Karpas-422 (cell line): ENCODE measurements around the gene AIP. TPM values are rescaled to one million over a fixed set of nuclear protein-coding genes. Genes with fewer than 3 reads are reported as not detected.
A peak's percentile ranks its signal among the peaks of the same experiment; 100 is the strongest.
"Not testable (repeated sequence)": the region's sequence is repeated elsewhere in the genome, so short reads cannot be mapped to it uniquely, and the experiment has no call there.

Experiments used
- DNase-seq: peaks from one replicate; pipeline ENCODE4 v3.0.0-alpha.2; 2015
- H2AFZ ChIP-seq: fragments of 200-600 bp; sonication (generic); 2 replicates; pipeline ENCODE4 v1.6.1; 2014; ENCODE audit warnings: antibody characterized with exemption, low read length, mixed read lengths
- H3K27ac ChIP-seq: fragments of 200-600 bp; sonication (generic); 2 replicates; pipeline ENCODE4 v1.5.1; 2014; ENCODE audit warnings: mild to moderate bottlenecking, low read length, moderate library complexity
- H3K27me3 ChIP-seq: fragments of 200-600 bp; sonication (generic); 2 replicates; pipeline ENCODE4 v1.6.1; 2014; ENCODE audit warnings: low read length, mixed read lengths
- H3K36me3 ChIP-seq: fragments of 200-600 bp; sonication (generic); 2 replicates; pipeline ENCODE4 v1.6.1; 2014; ENCODE audit warnings: low read length, mixed read lengths; ENCODE audit not compliant: insufficient read depth
- H3K4me1 ChIP-seq: fragments of 200-600 bp; sonication (generic); 2 replicates; pipeline ENCODE4 v1.6.1; 2014; ENCODE audit warnings: mild to moderate bottlenecking, low read length, mixed read lengths
- H3K4me2 ChIP-seq: fragments of 200-600 bp; sonication (generic); 2 replicates; pipeline ENCODE4 v1.6.1; 2014; ENCODE audit warnings: low read length, low read depth, mild to moderate bottlenecking; ENCODE audit not compliant: poor library complexity, severe bottlenecking
- H3K4me3 ChIP-seq: fragments of 200-600 bp; sonication (generic); 2 replicates; pipeline ENCODE4 v1.5.1; 2014; ENCODE audit warnings: mild to moderate bottlenecking, antibody characterized with exemption, low read length, mixed read lengths
- H3K79me2 ChIP-seq: fragments of 200-600 bp; sonication (generic); 2 replicates; pipeline ENCODE4 v1.6.1; 2014; ENCODE audit warnings: mild to moderate bottlenecking, low read length, mixed read lengths
- H3K9ac ChIP-seq: fragments of 200-600 bp; sonication (generic); 2 replicates; pipeline ENCODE4 v1.6.0; 2014; ENCODE audit warnings: low read length
- H3K9me2 ChIP-seq: fragments of 200-600 bp; sonication (generic), shearing (Covaris generic); replicated peaks from 2 replicates; pipeline ENCODE4 v1.6.0; 2014; ENCODE audit warnings: mild to moderate bottlenecking, low read length, moderate library complexity; ENCODE audit not compliant: insufficient read depth
- H3K9me3 ChIP-seq: fragments of 300-700, 200-600 bp; sonication (generic); 2 replicates; pipeline ENCODE4 v1.6.1; 2014; ENCODE audit warnings: low read length, mixed read lengths
- H4K20me1 ChIP-seq: fragments of 200-600 bp; sonication (generic); 2 replicates; pipeline ENCODE4 v1.6.1; 2014; ENCODE audit warnings: mild to moderate bottlenecking, antibody characterized with exemption, low read length, low read depth; ENCODE audit not compliant: insufficient read depth
- total RNA-seq: library from RNA; depleted of rRNA; stranded (reverse); fragments of >200 nt; shearing (Covaris generic); gene quantifications from 2 replicates; pipeline ENCODE4 v1.2.3, GENCODE V29; 2014; ENCODE audit warnings: low replicate concordance

The AIP gene
- total RNA-seq, 1 experiment from 2014 or later = 51.8 TPM

DNA sequence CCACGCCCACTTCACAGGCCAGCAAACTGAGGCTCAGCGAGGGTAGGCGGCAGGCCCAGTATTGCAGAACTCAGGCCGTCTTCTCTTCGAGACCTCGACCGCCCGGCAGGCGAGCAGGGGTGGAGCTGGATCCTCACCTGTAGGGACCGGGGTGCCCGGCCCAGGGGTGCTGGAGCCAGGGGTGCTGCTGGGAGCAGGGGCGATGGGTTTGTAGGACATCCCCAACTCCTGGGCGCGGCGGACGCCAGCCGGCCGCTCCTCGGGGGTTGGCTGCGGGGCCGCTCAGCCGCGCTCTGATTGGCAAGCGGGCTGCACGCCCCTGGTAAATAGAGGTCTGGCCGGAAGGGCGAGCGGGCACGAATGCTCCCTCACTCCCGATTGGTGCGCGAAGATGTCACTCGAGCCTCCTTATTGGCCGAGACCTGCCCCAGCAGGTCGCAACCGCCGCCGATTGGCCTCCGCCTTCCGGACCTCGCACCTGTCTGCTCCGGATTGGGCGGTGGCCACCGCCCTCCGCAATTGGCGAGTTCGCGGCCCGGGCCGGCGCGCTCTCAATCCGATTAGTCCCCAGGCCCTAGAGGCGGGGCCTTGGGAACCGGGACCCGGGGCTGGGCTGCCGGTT lies 25.1 kb downstream of the AIP start, which contains the start of gene CDK2AP2:
Gene CDK2AP2 (minus strand): TSS at position 299 of the 622 bp plus-strand sequence. CDS start 80 bp downstream, at position 219.
- Histone ChIP-seq H3K9me3 (no peaks in the 10 kb centered on the region), H3K27ac (peak within 1 kb of the TSS; percentile 72), H3K4me2 (peak within 1 kb of the TSS; percentile 99), H3K79me2 (peaks cover 31% of the 10 kb centered on the region), H3K4me3 (peak within 1 kb of the TSS; percentile 99), H3K27me3 (no peaks in the 10 kb centered on the region), H4K20me1 (peaks cover 18% of the 10 kb centered on the region), H2AFZ (peak within 1 kb of the TSS; percentile 98), H3K9me2 (no peaks in the 10 kb centered on the region), H3K4me1 (peaks cover 49% of the 10 kb centered on the region), H3K9ac (peak within 1 kb of the TSS; percentile 95), H3K36me3 (no peaks in the 10 kb centered on the region)
- DNase-seq = peak; percentile 100

DNA sequence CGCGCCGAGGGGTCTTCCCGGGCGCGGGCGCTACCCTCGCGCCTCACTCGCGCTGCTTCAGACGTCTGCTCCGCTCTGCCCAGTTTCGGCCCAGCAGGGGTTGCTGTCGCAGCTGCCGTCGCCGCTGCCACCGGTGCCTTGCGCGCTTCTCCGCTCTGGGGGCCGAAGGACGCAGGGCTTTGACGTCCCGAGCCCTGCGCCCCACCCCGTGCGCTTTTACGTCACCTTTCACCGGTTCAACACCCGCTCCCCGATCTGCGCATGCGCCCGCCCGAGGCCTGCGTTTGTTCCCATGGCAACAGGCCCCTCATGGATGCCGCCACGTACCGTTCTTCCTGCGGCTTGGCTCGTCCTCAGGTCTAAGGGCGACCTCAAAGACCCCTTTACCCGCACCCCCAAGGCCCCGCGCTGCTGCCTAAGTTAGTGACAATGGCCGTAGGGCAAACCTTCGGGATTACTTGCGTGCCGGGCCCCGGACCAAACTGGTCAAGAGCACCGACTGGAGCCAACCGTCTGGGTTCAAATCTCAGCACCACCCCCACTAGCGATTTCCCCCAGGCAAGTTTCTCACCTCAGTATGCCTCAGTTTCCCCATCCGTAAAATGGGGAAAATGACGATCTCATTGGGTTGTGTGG lies 25.8 kb downstream of the AIP start:
- H3K9ac ChIP-seq = peak overlapping the region; percentile 78
- peaks cover 25% of the 10 kb centered on the region for H3K79me2 ChIP-seq
- H3K4me3 ChIP-seq = peak overlapping the region; percentile 81
- no peaks in the 10 kb centered on the region for H3K9me2 ChIP-seq
- H3K4me1 ChIP-seq = peaks cover 43% of the 10 kb centered on the region
- H3K36me3 ChIP-seq = no peaks in the 10 kb centered on the region
- H3K9me3 ChIP-seq = no peaks in the 10 kb centered on the region
- H3K27ac ChIP-seq = no peak overlapping the region
- H3K27me3 ChIP-seq = no peaks in the 10 kb centered on the region
- peak; percentile 100 for DNase-seq
- H3K4me2 ChIP-seq = peak overlapping the region; percentile 99
- H4K20me1 ChIP-seq = peaks cover 14% of the 10 kb centered on the region
- H2AFZ ChIP-seq = peak overlapping the region; percentile 98

DNA sequence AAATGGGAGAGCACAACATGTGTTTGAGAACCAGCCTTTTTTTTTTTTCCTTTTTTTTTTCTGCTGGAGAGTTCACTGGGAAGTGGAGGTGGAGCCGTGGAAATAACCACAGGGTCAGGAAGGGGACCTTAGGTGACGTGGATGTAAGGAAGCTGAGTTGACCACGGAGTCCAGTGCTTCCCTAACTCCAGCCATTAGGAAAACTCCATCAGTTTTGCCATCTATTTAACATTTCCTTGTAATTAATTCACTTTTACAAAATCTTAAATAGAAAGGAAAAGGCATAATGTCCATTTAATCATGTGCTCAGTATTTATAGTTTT lies 27.2 kb downstream of the AIP start:
- Histone ChIP-seq H3K9me2 (no peaks in the 10 kb centered on the region), H3K9ac (no peak overlapping the region), H3K9me3 (no peaks in the 10 kb centered on the region), H3K27me3 (no peaks in the 10 kb centered on the region), H4K20me1 (peaks cover 6% of the 10 kb centered on the region), H3K27ac (no peak overlapping the region), H3K4me2 (no peak overlapping the region), H2AFZ (no peak overlapping the region), H3K79me2 (peaks cover 12% of the 10 kb centered on the region), H3K4me3 (no peak overlapping the region), H3K4me1 (peaks cover 39% of the 10 kb centered on the region), H3K36me3 (no peaks in the 10 kb centered on the region)
- DNase-seq = no peak

DNA sequence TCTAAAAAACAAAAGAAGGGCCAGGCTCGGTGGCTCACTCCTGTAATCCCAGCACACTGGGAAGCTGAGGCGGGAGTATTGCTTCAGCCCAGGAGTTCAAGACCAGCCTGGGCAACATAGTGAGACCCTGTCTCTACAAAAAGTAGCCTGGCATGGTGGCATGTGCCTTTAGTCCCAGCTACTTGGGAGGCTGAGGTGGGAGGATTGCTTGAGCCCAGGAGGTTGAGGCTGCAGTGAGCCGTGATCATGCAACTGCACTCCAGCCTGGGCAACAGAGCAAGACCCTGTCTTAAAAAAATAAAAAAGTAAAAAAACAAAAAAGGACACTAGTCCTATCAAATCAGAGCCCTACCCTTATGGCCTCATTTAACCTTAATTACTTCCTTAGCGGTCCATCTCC lies 28.7 kb downstream of the AIP start:
- not testable (repeated sequence) for H3K36me3 ChIP-seq, H3K27ac ChIP-seq, H4K20me1 ChIP-seq, DNase-seq, H3K27me3 ChIP-seq, H2AFZ ChIP-seq, H3K9ac ChIP-seq, H3K4me3 ChIP-seq, H3K9me3 ChIP-seq, H3K4me2 ChIP-seq, H3K79me2 ChIP-seq, H3K9me2 ChIP-seq
- peaks cover 26% of the 10 kb centered on the region for H3K4me1 ChIP-seq

DNA sequence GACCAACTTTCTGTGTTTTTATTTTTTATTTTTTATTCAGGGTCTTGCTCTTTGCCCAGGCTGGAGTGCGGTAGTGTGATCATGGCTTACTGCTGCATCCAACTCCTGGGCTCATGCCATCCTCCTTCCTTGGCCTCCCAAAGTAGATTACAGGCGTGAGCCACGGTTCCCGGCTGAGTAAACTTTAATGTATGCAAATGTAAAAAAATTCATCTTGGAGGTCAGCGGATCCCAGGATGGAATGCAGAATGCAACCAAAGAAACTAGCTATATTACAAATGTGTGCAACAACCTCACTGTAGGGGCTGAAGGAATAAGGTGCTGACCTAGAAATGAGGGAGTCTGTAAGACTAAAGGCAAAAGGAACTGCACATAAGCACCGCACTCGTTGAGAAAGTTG lies 31.3 kb downstream of the AIP start:
- no peaks in the 10 kb centered on the region for H3K9me3 ChIP-seq
- no peak overlapping the region for H3K4me3 ChIP-seq
- no peak overlapping the region for H3K27ac ChIP-seq
- H3K4me1 ChIP-seq = peaks cover 12% of the 10 kb centered on the region
- H3K79me2 ChIP-seq = no peaks in the 10 kb centered on the region
- H3K9ac ChIP-seq = no peak overlapping the region
- no peaks in the 10 kb centered on the region for H3K36me3 ChIP-seq
- H3K9me2 ChIP-seq = no peaks in the 10 kb centered on the region
- no peak for DNase-seq
- H4K20me1 ChIP-seq = no peaks in the 10 kb centered on the region
- no peak overlapping the region for H2AFZ ChIP-seq
- no peaks in the 10 kb centered on the region for H3K27me3 ChIP-seq
- no peak overlapping the region for H3K4me2 ChIP-seq

DNA sequence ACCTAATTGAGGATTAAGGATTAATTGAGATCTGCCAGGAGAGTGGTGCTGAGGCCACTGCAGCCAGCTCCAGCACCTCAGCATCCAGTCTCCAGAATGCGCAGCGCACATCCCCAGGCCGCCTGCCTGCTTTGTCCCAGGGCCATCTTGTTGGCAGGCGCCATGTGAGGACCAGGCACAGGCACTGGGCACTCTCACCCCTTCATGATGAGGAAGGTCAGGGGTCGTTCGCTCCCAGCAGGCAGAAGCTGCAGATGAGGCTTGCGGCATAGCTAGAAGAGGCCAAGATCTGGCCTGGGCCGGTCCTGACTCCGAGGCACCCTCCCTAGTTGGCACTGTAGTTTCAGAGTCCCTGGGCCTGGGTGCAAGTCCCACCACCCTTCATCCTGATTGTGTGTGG lies 34.0 kb downstream of the AIP start:
- Histone ChIP-seq H3K36me3 (no peaks in the 10 kb centered on the region), H3K9ac (no peak overlapping the region), H3K9me2 (no peaks in the 10 kb centered on the region), H3K4me2 (no peak overlapping the region), H2AFZ (no peak overlapping the region), H4K20me1 (no peaks in the 10 kb centered on the region), H3K9me3 (no peaks in the 10 kb centered on the region), H3K27ac (no peak overlapping the region), H3K4me3 (no peak overlapping the region), H3K27me3 (no peaks in the 10 kb centered on the region), H3K4me1 (no peaks in the 10 kb centered on the region), H3K79me2 (no peaks in the 10 kb centered on the region)
- no peak for DNase-seq

DNA sequence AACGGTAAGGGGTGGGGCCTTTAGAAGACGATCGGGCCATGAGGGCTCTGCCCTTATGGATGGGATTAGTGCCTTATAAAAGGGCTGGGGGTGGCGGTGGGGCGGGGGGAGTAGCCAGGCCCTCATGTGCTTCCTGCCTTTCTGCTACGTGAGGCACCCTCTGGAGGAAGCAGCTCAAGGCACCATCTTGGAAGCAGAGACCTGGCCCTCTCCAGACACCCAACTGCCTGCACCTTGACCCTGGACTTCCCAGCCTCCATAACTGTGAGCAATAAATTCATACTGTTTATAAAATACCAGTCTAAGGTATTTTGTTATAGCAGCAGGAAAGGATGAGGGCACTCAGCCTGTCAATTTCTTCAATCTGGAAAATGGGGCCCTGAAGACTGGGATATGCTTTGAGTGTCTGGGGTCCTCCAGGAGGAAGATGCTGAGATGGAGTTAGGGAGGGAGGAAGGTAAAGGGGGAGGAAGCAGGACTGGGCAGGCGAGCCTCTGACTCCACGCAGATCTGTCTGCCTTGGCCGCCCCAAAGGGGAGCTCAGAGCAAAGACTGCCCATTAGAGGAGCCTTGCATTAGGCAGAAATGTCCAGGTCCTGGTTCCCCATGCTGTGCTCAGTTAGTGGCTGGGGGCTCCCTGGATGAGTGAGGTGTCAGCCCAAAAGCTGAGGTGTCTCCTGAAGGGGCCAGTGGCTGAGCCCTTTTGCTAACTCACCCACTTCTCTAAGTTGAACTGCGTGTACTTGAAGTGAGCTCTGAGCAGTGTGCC lies 35.1 kb downstream of the AIP start:
- H3K9me3 ChIP-seq = no peaks in the 10 kb centered on the region
- no peaks in the 10 kb centered on the region for H3K9me2 ChIP-seq
- no peak overlapping the region for H3K4me3 ChIP-seq
- H3K27ac ChIP-seq = no peak overlapping the region
- no peaks in the 10 kb centered on the region for H3K27me3 ChIP-seq
- no peak overlapping the region for H3K4me2 ChIP-seq
- H3K36me3 ChIP-seq = no peaks in the 10 kb centered on the region
- no peak overlapping the region for H3K9ac ChIP-seq
- H4K20me1 ChIP-seq = no peaks in the 10 kb centered on the region
- H2AFZ ChIP-seq = no peak overlapping the region
- H3K79me2 ChIP-seq = no peaks in the 10 kb centered on the region
- no peak for DNase-seq
- no peaks in the 10 kb centered on the region for H3K4me1 ChIP-seq

DNA sequence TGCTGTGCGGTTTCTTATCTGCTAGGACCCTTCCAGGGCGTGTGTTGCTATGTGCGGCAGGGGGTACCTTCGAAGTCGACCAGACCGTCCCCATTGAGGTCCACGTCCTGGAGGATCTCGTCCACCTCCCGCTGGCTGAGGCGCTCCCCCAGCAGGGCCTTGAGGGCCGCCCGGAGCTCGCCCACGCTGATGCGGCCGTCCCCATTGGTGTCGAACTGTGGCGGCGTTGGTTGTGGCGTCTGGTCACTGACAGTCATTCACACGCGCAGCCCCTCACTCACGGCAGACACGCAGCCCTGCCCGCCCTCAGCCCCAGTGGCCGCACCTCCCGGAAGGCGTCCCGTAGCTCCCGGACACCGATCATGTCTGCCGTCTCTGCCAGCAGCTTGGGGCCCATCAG lies 36.9 kb downstream of the AIP start:
- Histone ChIP-seq H3K27ac (no peak overlapping the region), H3K9ac (no peak overlapping the region), H3K27me3 (no peaks in the 10 kb centered on the region), H3K4me1 (no peaks in the 10 kb centered on the region), H3K4me2 (no peak overlapping the region), H3K9me3 (no peaks in the 10 kb centered on the region), H3K4me3 (no peak overlapping the region), H3K36me3 (no peaks in the 10 kb centered on the region), H3K9me2 (no peaks in the 10 kb centered on the region), H2AFZ (no peak overlapping the region), H3K79me2 (no peaks in the 10 kb centered on the region), H4K20me1 (no peaks in the 10 kb centered on the region)
- no peak for DNase-seq
